Suprapubic skin (tissue), 4 donors: ENCODE measurements around the gene UHRF1.

Experiments used
- CTCF ChIP-seq, 2 donors: fragments of 200-600 bp in 1 of 2; fragments of 450-650 bp in 1 of 2; sonication (generic) in 1 of 2; IDR thresholded peaks; one replicate each; pipeline ENCODE4 v1.5.1; 2016 to 2019; ENCODE audit warnings: antibody characterized with exemption in 2 of 2, mild to moderate bottlenecking in 1 of 2, moderate library complexity in 1 of 2
- EP300 ChIP-seq: sonication (generic); formaldehyde crosslinking; IDR thresholded peaks from one replicate; pipeline ENCODE4 v1.6.1; 2017; ENCODE audit warnings: antibody characterized with exemption
- POLR2A ChIP-seq, 2 donors: fragments of 450-650 bp; IDR thresholded peaks; one replicate each; pipeline ENCODE4 v1.6.1; 2017; ENCODE audit warnings: antibody characterized with exemption in 2 of 2, mild to moderate bottlenecking in 2 of 2, moderate library complexity in 2 of 2
- POLR2AphosphoS5 ChIP-seq, 3 donors: sonication (generic); formaldehyde crosslinking; IDR thresholded peaks; one replicate each; pipeline ENCODE4 v1.6.1; 2017; ENCODE audit warnings: antibody characterized with exemption in 3 of 3

GRCh38 chr19:5001615-5002014 is 92.3 kb downstream of the UHRF1 start:
- peak; percentile 39 to 61 for TF ChIP-seq CTCF (IDR thresholded peaks at IDR 0.05)
- TF ChIP-seq POLR2A (IDR thresholded peaks at IDR 0.05): no peak
- TF ChIP-seq POLR2AphosphoS5 (IDR thresholded peaks at IDR 0.05): no peak
- no peak for TF ChIP-seq EP300
